HG03439 (cell line): ENCODE data around the gene OR6C70.

Source experiments
- ATAC-seq: cut with Tn5 transposase; IDR thresholded peaks from one replicate; pipeline ENCODE4 v1.9.1; 2021; ENCODE audit warnings: mild to moderate bottlenecking, moderate library complexity; ENCODE audit not compliant: unreplicated experiment

Gene OR6C70

DNA sequence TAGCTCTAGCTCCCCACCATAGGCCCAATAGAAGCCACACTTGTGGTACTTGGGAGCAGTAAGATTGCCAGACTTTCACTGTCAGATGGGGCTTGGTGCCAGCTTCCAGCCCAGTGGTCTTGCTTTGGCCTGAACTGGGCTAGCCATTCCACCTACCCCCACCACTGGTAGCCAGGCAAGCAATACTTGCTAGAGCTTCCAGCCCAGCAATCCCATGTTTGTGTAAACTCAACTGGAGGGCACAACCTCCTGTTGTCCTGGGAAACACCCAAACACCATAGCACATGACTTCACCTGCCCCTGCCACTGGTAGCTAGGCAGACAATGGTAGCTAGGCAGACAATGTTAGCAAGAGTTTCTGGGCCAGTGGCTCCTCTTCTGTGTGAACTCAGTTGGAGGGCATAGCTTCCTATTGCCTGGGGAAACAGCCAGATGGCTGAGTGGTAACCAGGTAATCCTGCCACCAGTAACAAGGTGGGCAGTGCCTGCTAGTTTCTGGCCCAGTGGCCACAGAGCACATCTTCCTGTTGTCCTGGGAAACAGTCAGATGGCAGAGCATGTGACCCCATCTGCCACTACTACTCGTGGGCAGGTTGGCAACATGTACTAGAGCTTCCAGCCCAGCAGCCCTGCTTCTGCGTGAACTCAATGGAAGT is 49.5 kb downstream of the OR6C70 start:
- ATAC-seq = no peak
